ENCODE measurements around the gene GULP1.

- TF ChIP-seq CTCF (IDR thresholded peaks at IDR 0.05): no peak
- no peak for TF ChIP-seq POLR2A (IDR thresholded peaks at IDR 0.05)
Observed at GRCh38 chr2:188519136-188519535, 227.5 kb downstream of the GULP1 start.

Measured in uterus (tissue), 2 donors.